Stimulated activated CD4-positive, alpha-beta T cell treated with anti-CD3 and anti-CD28 coated beads, Interleukin-1b, Interleukin-23, amount 100 ng/mL, for 24 hours (primary cell): ENCODE data around the gene PXDN.
"Not testable (repeated sequence)": the region's sequence is repeated elsewhere in the genome, so short reads cannot be mapped to it uniquely, and the experiment has no call there.

Source experiments
- DNase-seq, 4 experiments: peaks; one replicate each; pipeline ENCODE4 v3.0.0-alpha.2; 2020; ENCODE audit warnings: low read depth in 4 of 4, low spot score in 1 of 4

The PXDN gene

DNA sequence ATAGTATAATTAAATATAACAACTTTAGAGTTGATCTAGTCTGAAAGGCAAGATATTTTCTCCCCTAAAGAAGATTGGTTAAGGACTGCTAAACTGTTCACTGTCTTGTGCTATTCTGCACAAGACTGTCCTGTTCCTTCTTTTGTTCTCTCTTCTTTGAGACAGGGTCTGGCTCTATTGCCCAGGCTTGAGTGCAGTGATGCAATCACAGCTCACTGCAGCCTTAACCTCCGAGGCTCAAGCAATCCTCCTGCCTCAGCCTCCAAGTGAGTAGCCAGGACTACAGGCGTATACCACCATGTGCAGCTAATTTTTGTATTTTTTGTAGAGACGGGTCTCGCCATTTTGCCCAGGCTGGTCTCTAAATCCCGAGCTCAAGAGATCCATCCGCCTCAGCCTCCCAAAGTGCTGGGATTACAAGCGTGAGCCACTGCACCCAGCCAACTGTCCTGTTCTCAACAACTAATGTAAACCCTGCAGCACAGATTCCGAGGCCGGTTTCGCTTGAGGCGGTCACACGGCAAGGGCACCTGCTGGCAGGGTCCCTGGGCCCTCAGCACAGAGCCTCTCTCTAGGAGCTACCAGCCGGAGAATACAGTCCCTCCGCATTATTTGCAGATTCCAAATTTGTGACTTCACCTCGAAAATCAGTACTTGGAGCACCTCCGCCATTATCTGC lies 16.4 kb downstream of the PXDN start:
- no peak for DNase-seq

GRCh38 chr2:1727101-1727771 lies 17.1 kb downstream of the PXDN start:
- DNase-seq = no peak

DNA sequence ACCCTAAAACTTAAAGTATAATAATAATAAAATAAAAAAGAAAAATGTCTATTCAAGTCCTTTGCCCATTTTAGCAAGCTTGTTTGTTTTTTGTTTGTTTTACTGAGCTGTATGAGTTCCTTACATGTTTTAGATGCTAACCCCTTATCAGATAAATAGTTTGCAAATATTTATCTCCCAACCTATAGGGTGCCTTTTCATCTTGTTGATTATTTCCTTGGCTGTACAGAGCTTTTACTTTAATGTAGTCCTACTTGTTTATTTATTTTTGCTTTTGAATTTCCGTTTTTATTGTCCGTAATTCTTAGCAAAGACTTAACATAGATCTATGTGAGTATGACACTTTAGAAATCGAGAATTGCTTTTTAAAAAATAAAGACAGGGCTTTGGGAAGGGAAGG lies 17.8 kb downstream of the PXDN start:
- no peak for DNase-seq

GRCh38 chr2:1724351-1724750 lies 20.0 kb downstream of the PXDN start:
- DNase-seq = not testable (repeated sequence)

DNA sequence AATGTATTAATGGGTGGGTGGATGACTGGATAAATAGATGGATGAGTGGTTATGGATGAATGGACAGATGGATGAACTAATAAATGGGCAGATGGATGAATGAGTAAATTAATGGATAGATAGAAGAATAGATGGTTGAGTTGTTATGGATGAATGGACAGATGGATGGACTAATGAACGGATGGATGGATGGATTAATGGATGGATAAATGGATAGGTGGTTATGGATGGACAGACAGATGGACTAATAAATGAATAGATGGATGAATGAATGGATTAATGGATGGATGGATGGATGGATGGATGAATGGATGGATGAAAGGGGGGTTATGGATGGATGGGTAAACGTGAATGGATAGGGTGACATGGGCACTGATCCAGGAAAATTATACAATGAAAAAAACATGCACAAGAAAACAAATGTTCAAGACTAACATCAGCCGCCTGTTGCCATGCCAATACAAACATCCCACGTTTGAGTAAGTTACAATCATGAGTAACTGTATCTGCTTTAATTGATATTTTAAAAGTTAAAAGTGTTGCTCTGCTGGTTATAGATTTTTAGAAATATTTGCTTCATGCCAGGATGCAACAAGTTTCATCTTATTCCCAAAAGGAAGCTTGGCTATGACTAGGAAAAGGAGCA lies 20.8 kb downstream of the PXDN start:
- DNase-seq = no peak

DNA sequence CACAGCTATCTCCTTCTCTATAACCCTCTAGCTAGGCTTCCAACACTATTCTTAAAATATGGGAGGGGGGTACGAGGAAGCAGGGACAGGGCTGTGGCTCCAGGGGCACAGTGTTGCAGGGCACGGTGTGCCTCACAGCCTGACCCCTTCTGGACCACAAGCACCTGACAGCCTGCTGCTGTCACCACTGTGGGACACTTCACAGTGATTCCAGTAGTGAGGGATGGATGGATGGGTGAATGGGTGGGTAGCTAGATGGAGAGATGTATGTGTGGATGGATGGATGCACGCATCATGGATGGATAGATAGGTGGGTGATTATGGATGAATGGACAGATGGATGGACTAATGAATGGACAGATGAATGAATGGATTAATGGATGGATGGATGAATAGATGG lies 21.6 kb downstream of the PXDN start:
- no peak for DNase-seq

DNA sequence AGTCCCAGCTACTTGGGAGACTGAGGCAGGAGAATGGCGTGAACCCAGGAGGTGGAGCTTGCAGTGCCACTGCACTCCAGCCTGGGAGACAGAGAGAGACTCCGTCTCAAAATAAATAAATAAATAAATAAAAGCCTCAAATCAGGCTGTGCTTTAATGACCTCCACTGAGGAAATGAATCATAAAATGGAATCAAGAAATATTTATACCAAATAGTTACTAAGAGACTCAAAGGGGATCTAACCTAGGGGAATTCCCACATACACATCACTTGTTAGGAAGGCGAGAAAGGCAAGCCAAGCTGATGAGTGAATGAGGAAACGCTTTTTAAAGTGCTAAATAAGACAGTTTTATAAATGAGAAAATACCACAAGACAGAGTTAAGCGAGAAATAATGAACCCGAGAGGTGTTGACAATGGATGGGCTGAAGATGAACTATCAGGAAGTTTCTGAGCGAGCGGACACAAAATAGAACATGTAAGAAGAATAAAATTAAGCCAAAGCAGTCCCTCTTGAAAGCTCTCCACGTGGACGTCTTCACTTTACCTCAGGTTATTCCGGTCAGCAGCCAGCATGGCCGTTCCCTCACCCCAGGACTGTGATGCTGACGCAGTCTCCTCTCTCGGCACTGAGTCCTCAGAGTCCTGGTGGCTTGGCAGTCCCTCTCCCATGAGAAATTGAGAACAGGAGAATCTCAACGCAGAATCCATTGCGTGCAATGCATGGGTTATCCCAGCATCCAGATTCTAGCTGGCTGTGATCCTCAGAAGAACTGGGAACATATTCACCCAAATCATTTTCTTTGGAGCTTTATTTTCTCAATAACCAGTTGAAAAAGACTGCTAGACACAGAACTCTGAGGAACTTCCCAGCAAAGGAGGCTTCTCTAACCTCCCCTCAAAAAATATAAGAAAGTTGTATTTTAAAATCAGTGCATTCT lies 22.3 kb downstream of the PXDN start:
- DNase-seq = no peak

DNA sequence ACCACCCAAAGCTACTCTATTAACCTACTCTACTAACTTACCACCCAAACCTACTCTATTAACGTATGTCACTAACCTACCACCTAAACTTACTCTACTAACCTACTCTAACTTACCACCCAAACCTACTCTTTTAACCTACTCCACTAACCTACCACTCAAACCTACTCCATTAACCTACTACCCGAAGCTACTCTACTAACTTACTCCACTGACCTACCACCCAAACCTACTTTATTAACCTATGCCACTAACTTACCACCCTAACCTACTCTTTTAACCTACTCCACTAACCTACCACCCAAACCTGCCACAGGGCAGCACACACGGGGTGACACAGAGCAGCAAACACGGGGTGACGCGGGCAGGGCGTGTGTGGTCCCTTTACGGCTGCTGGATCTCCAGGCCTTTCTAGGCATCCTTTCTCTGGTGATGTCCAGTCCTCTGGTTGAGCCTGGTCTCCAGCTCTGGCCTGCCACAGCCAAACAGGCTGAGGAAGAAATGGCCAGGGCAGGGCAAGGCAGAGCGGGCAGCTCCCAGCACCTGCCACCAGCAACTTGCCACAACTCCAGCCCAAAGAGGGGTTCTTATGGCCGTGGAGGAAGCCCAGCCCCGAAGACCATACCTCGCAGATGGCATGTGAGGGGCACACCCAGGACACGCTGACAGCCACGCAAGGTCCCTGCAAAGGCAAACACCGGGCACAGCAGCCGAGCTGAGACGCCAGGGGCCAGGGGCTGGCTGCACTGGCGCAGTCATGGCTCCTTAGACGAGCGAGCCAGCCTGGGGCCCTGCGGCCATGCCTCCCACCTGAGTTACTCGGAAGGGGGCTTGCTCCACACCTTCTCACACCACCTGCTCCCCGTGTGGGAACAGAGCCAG lies 25.7 kb downstream of the PXDN start:
- DNase-seq = no peak

DNA sequence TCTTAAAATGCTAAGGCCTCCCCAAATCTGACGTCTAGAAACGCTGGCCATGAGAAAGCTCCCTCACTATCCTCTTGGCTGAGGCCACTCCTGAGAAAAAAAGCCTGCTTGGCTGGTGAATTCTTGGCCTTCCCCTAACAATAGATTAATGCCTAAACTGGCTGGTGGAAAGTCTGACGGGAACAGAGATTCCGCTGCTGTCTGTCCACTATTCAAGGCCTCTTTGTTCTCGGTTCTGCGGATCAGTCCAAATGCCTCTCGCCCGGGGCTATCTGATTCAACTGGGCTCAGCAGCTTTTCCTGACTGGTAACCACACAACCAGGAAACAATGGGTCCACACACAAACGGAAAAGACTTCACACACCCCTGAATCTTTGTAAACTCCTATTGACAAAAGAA lies 27.2 kb downstream of the PXDN start:
- no peak for DNase-seq

DNA sequence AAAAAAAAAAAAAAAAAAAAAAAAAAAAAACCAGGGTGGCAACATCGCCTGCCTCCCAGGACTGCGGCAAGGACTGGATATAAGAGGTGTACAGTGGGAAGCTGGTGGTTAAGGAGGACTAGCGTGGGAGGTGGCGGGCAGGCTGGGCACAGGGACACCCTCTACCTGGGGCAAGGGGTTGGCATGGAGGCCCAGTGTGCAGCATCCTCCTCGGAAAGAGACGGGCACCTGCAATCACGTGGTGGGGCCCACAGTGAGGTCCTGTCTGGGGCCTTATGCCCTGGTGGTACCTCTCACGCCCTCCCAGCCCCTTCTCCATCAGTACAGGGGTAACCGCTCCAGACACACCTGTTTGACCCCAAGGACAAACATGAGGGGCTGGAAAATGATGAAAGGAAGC lies 27.9 kb downstream of the PXDN start:
- DNase-seq = no peak

DNA sequence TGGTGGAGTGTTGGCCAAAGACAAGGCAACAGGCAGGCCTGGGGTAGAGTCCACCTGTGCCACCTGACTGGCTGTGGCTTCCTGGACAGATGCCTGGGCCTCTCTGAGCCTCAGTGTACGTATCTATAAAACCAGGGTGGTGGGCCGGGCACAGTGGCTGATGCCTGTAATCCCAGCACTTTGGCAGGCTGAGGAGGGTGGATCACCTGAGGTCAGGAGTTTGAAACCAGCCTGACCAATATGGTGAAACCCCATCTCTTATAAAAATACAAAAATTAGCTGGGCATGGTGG lies 28.4 kb downstream of the PXDN start:
- not testable (repeated sequence) for DNase-seq

GRCh38 chr2:1715184-1716013 lies 28.9 kb downstream of the PXDN start:
- DNase-seq = no peak

DNA sequence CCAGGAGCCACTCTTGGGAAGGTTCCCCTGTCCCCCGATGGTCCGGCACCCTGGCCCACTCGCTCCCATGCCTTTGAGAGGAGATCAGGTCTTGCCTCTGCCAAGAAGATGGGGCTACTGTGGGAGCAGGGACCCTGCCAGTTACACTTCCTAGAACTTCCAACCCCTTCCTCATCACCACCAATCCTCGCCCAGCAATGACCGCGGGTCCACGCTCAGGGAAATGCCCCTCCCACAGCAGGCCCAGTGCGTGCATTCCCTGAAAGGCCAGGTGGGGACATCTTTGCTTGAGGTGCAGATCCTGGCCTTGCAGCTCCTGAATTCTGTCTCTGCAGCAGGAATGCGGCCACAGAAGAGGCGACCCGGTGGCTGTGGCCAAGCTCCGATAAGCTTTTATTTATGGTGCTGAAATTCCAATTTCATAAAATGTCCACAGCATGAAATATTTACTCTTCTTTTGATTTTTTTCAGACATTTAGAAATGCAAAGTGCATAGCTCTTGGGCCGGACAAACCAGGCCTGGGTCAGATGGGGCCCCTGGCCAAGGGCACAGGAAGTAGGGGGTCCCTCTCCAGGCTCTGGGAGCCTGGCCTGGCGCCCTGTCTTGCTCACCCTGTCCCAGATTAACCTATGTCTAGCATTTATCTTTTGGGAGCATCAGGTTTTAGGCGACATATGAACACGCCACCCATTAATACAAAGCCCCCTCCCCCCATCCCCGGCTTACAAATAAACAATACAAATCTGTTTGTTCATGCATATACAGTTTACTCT lies 29.8 kb downstream of the PXDN start:
- DNase-seq = no peak

- no peak for DNase-seq
Measured at GRCh38 chr2:1713839-1714236, 30.5 kb downstream of the PXDN start.

- no peak for DNase-seq
Measured at GRCh38 chr2:1713142-1713838, 31.0 kb downstream of the PXDN start.

DNA sequence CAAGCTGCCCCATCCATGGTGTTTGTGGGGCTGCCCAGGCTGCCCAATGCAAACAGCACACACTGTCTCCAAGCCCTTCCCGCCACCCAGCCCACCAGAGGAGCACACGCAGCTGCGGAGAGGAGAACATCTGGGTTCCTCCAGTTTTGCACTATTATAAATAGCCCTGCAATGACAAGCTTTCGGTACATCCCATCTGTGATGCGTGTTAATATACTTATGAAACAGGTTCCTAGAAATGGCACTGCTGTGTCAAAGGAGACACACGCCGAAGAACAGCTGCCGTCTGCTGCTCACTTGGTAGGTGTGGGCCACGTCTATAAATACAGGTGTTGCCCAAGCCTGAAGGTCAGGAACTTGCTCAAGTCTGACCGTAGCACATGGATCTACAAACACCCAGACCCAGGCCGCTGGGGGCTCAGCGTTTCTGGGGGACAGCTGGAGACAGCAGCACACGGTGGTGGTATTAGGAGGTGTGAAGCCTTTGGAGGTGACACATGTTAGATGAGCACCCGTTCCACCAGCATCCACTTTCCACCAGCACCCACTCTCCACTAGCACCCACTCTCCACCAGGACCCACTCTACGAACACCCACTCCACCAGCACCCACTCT lies 34.3 kb downstream of the PXDN start:
- no peak for DNase-seq

- no peak for DNase-seq
Measured at GRCh38 chr2:1709335-1709605, 35.0 kb downstream of the PXDN start.
